Right lobe of liver (tissue), 6 donors: Measurements from ENCODE around the gene NME9. TPM values are rescaled to one million over a fixed set of nuclear protein-coding genes. Genes with fewer than 3 reads are reported as not detected.

Experiments
- ATAC-seq, 4 donors: fragments of 200-7000 bp; cut with Tn5 transposase; one replicate each; pipeline ENCODE4 v1.9.1; 2020; ENCODE audit warnings: mild to moderate bottlenecking in 4 of 4, moderate library complexity in 4 of 4
- DNase-seq, 3 donors: peaks; one replicate each; pipeline ENCODE4 v3.0.0-alpha.2; 2020
- H3K27ac ChIP-seq, 3 donors: fragments of 200-600 bp; one replicate each; pipeline ENCODE4 v1.8.0; 2022
- H3K27me3 ChIP-seq, 2 donors: fragments of 200-600 bp; one replicate each; pipeline ENCODE4 v1.8.0; 2022
- H3K36me3 ChIP-seq, 4 donors: fragments of 200-600 bp; sonication (generic) in 1 of 4; one replicate each; pipeline versions ENCODE4 v1.5.1 to v1.8.0; 2017 to 2022; ENCODE audit warnings: control low read depth in 1 of 4
- H3K4me1 ChIP-seq, 4 donors: fragments of 200-600 bp; sonication (generic) in 1 of 4; one replicate each; pipeline versions ENCODE4 v1.5.1 to v1.8.0; 2017 to 2022; ENCODE audit warnings: control low read depth in 1 of 4
- H3K4me3 ChIP-seq, 3 donors: fragments of 200-600 bp; one replicate each; pipeline ENCODE4 v1.8.0; 2022
- H3K9me3 ChIP-seq, 4 donors: fragments of 200-600 bp; sonication (generic) in 1 of 4; one replicate each; pipeline versions ENCODE4 v1.5.1 to v1.8.0; 2017 to 2022; ENCODE audit warnings: control low read depth in 1 of 4
- CTCF ChIP-seq, 4 donors: fragments of 200-600 bp in 3 of 4; fragments of 450-650 bp in 1 of 4; IDR thresholded peaks; one replicate each; pipeline versions ENCODE4 v1.5.1 to v1.8.0; 2016 to 2022; ENCODE audit warnings: antibody characterized with exemption in 4 of 4, mild to moderate bottlenecking in 2 of 4
- POLR2A ChIP-seq: fragments of 450-650 bp; IDR thresholded peaks from one replicate; pipeline ENCODE4 v1.6.1; 2017; ENCODE audit warnings: antibody characterized with exemption, mild to moderate bottlenecking
- WGBS: methylation state at CpG from one replicate; pipeline ENCODE4 v1.1.6; 2018; ENCODE audit warnings: low coverage, low lambda C conversion rate; ENCODE audit not compliant: insufficient coverage; ENCODE audit errors: missing lambda C conversion rate; 5-methylcytosine and 5-hydroxymethylcytosine counted together
- intact Hi-C, 2 donors: fragments of 100-400 bp; cut with DNase I; formaldehyde crosslinking; loops; one replicate each; pipeline versions ENCODE4 v1.11.2 to v1.14.1; 2022
- total RNA-seq, 6 experiments: library from RNA; depleted of rRNA in 2 of 6; stranded (reverse); fragments of >200 nt in 2 of 6; fragmentation: NEBNext Ultra II Directional in 3 of 6; extraction: Animal tissue kit (Norgen Biotek cat#: 25700) in 3 of 6; gene quantifications; one replicate each; pipeline versions ENCODE4 v1.1.0 to v1.2.4, GENCODE V29; 2016 to 2023
- donor health status: DM: no; HTN: yes; CAD: no.
- donor health status: DM: no; HTN: no; CAD: no.
- donor health status: DM: no; HTN: no; CAD: no.
- donor health status: DM: no; HTN: yes; CAD: no.
- donor health status: DM: no; HTN: yes; CAD: no.

The NME9 gene
- total RNA-seq, 6 experiments from 2014 or later, result not detected

DNA sequence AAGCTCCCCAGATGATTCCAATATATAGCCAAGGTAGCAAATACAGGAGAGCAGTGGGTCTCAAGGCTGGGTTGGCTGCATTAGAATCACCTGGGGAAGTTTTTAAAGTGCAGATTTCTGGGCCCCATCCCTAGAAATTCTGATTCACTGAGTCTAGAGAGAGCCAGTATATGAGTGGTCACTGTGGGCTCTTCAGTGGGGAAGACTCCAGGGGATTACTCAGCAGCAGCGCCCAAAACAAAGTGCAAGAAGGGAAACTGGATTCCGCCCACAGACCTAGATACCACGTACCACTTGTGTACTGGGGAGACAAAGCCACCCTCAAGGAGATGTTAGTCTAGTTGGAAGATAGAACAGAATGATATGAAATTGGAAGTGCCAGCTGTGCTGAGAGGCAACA, 40.0 kb downstream of the NME9 start:
- H3K9me3 ChIP-seq, result no peaks in the 10 kb centered on the region
- DNase-seq (no peak), ATAC-seq (no peak)
- 100% methylated on average over 3 of the region's 3 CpGs for WGBS
- H3K27ac ChIP-seq, result no peak overlapping the region
- H3K36me3 ChIP-seq, result peaks cover 0 to 42% (median 7%) of the 10 kb centered on the region in 4 donors
- intact Hi-C loops, result no loop called here
- no peak for TF ChIP-seq CTCF (IDR thresholded peaks at IDR 0.05)
- no peaks in the 10 kb centered on the region for H3K4me1 ChIP-seq
- H3K4me3 ChIP-seq, result no peak overlapping the region
- H3K27me3 ChIP-seq, result no peaks in the 10 kb centered on the region

- no peak for DNase-seq
- Histone ChIP-seq H3K9me3 (no peaks in the 10 kb centered on the region), H3K4me1 (no peaks in the 10 kb centered on the region), H3K27ac (no peak overlapping the region), H3K36me3 (peaks cover 0 to 45% (median 10%) of the 10 kb centered on the region in 4 donors), H3K27me3 (no peaks in the 10 kb centered on the region), H3K4me3 (no peak overlapping the region)
- ATAC-seq, result no peak
- intact Hi-C loops, result no loop called here
- no peak for TF ChIP-seq POLR2A
- no peak for TF ChIP-seq CTCF (IDR thresholded peaks at IDR 0.05)
- 80% methylated on average over 1 of the region's 2 CpGs for WGBS
These were observed 40.4 kb downstream of the NME9 start for GRCh38 chr3:138289260-138289659.

DNA sequence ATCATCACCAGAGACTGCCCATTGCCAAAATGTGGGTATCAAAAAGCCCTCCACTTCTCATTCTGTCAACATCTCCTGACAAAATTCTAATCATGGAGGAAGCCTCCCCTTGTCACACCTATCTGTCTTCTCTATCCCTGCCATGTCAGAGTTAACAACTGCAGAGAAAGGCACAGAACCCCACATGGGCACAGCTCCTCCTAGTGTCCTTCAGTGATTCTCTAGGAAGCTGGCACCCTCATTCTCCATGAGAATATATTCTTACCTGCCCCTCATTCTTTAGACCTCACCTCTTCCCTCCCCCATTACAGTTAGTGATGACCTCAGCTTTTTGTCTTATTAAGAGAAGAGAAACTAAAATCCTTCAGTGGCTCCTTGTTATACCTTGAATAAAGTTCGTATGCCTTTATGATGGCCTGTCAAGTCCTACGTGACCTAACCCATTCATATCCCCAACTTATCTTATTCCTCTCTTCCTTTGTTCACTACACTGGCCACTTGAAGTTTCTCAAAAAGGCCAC, 44.6 kb downstream of the NME9 start:
- ATAC-seq, result no peak
- Histone ChIP-seq H3K4me1 (no peaks in the 10 kb centered on the region), H3K27ac (no peak overlapping the region), H3K4me3 (no peak overlapping the region), H3K9me3 (no peaks in the 10 kb centered on the region), H3K27me3 (no peaks in the 10 kb centered on the region), H3K36me3 (peaks cover 0 to 35% (median 8%) of the 10 kb centered on the region in 4 donors)
- 82% methylated on average over 2 of the region's 2 CpGs for WGBS
- intact Hi-C loops, result no loop called here
- no peak for DNase-seq
- TF ChIP-seq CTCF (IDR thresholded peaks at IDR 0.05), result peak in 1 of 4 donors; percentile 10
- no peak for TF ChIP-seq POLR2A

- peaks cover 0 to 25% (median 8%) of the 10 kb centered on the region in 4 donors for H3K36me3 ChIP-seq
- ATAC-seq, result no peak
- WGBS, result 91% methylated on average over 1 of the region's 1 CpG
These were observed 45.6 kb downstream of the NME9 start for GRCh38 chr3:138284079-138284478.

More at GRCh38 chr3:138284079-138284478, 45.6 kb downstream of the NME9 start:
- no peak for DNase-seq
- Histone ChIP-seq H3K9me3 (no peaks in the 10 kb centered on the region), H3K27ac (no peak overlapping the region), H3K4me1 (no peaks in the 10 kb centered on the region), H3K4me3 (no peak overlapping the region), H3K27me3 (no peaks in the 10 kb centered on the region)
- intact Hi-C loops, result no loop called here
- TF ChIP-seq CTCF (IDR thresholded peaks at IDR 0.05) (no peak), POLR2A (no peak)
